ENCODE results near the gene KCNT2. TPM values are rescaled to one million over a fixed set of nuclear protein-coding genes. Genes with fewer than 3 reads are reported as not detected.
"Not testable (repeated sequence)": the region's sequence is repeated elsewhere in the genome, so short reads cannot be mapped to it uniquely, and the experiment has no call there.

Gene KCNT2
- total RNA-seq, result 0.62 and 1.1 TPM in 2 replicates
- 0.92 TPM for polyA plus RNA-seq (2012)

DNA sequence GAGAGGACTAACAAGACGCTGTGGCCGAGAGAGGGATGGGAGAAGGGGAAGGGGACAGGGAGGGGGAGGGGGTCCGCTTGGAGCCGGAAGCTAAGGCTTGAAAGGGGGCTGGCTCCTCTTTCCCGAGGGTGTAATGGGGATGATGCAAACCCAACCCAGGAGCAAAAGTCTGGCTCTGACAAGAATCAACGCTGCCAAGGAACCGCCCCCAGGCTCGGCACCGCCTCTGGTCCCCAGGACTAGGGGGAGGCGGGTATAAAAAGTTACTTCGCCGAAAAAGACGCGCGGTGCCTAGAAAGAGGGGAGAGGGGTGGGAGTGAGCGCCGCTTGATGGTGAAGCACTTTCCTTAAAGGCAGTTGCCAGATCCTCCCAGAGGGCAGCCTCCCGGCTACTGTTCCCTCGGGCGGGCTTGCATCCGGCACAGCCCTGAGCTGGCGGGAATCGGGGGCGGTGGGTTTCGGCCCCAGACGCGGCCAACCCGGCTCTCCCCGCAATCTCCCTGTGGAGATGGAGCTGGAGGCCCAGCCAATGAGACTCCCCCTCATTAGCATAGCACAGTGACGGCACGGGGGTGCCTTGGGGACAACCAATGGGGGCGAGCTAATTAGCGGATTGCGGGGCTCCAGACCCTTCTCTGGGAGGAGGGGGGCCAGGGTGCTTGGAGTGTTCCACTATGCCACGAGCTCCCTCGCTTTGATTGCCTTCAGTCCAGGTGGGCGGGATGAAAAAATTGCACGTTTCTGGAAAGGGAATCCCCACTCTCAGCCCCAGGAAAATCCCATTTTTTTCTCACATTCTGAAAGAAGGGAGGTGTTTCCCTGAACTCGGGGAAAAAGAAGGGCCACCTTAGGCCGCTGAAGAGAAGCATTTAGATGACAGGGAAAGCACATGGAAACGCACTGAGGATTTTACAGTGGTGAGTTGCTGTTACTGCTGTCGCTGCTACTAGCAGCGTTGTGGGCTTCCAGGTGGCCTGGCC, at the start of gene KCNT2:
Gene KCNT2 (minus strand): TSS at position 51 of the 980 bp plus-strand sequence. CDS start 131 bp downstream, outside the sequence.
- DNase-seq (ENCODE audit: low read depth), result peak; percentile 42

DNA sequence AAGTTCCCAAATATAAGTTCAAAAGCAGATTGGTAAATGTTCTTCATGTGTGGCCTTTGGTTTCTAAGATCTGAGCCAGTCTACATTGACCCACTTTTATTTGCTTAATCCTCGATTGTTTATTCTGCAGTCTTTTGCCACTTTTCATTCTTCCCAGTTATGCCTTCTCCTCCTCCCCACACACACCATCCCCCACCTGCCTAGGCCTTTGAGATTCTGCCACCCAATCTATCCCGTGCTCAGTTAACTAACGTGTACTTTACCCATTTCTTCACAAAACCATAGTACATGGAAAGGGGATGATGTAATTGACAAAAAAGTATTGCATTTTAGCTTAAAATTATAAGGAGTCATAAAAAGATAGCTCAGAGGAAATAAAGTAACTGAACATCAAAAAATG, 47.3 kb upstream of the KCNT2 start:
- DNase-seq (ENCODE audit: low read depth), result no peak

DNA sequence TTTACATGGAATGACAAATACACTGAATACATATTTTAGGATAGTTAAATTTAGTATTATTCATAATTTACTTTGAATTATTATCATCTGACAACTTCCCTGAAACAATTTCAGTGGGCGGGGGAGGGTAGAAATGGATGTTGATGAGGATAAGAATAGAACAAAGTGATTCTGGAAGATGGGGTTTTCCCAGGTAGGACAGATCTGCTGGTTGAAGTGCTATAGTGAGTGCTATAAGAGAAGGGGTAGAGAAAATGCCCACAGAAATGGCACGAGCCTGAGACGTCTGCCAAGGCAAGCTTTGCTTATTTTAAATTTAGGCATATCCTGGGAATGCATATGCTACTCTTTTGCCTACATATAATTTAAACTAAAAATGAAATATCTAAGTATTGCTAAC, 46.8 kb upstream of the KCNT2 start:
- peak; percentile 22 for DNase-seq (ENCODE audit: low read depth)

DNA sequence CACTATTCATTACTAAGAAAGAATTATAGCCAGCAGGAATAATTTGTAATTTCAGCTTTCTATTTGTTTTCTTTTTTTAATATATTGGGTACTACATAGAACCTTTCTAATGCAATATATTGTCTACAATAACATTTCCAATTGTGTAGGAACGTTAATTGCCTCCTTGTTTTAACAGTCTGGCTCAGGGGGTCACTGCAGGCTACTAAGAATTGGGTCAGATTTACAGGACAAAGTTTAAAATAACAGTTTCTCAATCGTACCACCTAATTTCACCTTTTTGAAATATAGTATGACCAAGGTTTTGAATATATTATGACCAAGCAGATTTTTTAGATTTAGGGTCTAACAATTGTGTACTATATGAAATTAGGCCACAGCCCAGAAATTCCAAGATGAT, 46.0 kb upstream of the KCNT2 start:
- DNase-seq (ENCODE audit: low read depth), result no peak

DNA sequence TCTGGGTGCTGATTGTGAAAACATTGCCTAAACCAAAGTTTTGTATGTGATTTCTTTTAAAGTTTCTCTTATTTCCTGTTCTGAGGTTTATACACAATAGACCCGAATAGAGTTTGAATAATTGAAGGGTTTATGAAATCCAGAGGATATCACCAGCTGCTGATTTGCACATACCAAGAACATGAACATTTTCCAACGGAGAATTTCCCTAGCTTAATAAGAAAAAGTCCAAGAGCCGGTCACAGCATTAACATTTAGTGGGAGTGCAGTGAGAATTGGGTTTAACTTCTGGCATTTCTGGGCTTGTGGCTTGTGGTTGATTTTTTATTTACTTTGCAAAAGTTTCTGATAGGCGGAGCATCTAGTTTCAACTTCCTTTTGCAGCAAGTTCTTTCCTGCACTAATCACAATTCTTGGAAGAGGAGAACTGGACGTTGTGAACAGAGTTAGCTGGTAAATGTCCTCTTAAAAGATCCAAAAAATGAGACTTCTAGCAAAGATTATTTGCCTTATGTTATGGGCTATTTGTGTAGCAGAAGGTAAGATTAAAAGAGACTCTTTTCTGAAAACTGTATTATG, 43.5 kb upstream of the KCNT2 start, which contains the start of gene CFH:
Gene CFH (plus strand): TSS at position 407 of the 579 bp plus-strand sequence. CDS start 75 bp downstream, at position 482.
- DNase-seq (ENCODE audit: low read depth), result peak; percentile 85

DNA sequence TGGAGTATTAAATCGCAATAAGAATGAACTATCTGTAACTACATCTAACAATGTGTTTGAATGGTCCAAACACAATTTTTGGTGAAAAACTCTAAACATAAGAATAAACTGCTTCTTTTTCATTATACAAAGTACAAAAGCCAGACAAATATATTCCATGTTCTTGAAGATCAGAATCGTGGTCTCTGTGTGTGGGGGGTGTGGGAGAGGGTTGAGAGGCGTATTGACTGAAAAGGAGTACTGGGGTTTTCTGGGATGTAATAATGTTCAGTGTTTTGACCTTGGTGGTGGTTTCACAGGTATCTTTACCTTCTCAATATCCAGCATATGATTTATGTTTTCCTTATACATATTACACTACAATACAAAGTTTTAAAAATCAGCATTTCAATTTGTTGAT, 42.8 kb upstream of the KCNT2 start:
- peak; percentile 47 for DNase-seq (ENCODE audit: low read depth)

DNA sequence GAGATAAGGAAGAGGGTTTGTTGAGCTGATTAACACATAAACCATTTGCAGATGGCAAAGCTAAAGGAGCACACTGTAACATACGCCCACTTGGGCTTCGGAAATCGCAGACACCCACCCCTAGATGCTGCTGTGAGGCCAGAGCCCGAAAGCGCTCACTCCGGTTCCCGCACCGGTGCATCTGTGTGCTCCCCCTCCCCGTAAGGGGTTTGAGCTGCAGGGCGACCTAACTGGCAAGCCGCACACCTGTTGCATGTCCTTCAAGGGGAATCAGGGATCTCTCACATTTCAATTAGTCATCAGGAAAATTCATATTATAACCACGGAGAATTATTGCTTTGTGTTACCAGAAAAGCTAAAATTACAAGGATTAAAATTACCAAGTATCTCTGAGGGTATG, 42.2 kb upstream of the KCNT2 start:
- DNase-seq (ENCODE audit: low read depth), result peak; percentile 86

DNA sequence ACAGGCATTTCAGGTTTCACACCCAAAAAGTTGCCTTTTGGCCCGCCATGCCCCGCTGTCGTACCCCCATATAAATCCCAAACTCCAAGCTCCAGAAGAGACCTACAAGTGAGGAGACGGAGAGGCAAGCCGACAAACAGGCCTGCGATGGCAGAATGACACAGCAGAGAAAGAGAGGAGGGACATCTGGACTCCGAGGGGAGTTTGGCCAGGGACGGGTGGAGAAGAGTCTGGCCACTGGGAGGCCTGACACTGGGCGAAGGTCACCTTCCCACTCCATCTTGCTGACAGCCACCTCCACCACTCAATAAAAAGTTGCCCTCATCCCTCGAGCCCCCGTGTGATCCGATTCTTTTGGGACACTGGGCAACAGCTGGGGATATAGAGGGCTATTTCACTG, 41.8 kb upstream of the KCNT2 start:
- DNase-seq (ENCODE audit: low read depth), result no peak

DNA sequence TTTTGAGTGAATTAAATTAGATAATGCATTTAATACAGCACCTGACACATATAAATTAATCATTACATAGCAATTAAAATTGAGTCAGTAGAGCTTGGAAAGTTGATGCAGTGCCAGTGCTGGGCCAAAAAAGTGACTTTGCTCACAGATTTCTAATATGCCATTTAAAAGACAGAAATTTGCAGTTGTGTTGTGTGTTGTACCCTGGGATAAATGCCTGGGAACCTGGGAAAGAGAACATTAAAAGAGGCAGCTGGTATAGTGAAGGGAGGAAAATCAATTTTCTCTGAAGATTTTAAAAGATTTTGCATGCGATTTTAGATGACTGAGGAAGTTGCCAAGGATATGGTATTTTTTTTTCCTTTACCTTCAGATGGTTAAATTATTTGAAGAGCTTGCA, 32.7 kb upstream of the KCNT2 start:
- DNase-seq (ENCODE audit: low read depth), result no peak

DNA sequence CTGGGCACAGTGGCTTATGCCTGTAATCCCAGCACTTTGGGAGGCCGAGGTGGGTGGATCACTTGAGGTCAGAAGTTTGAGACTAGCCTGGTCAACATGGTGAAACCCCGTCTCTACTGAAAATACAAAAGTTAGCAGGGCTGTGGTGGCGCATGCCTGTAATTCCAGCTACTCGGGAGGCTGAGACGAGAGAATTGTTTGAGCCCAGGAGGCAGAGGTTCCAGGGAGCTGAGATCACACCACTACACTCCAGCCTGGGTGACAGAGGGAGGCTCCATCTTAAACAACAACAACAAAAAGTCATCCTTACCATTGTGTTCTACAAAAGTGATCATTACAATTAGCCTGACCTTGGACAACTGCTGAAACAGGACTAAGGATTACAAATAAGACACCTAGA, 31.1 kb upstream of the KCNT2 start:
- not testable (repeated sequence) for DNase-seq (ENCODE audit: low read depth)

DNA sequence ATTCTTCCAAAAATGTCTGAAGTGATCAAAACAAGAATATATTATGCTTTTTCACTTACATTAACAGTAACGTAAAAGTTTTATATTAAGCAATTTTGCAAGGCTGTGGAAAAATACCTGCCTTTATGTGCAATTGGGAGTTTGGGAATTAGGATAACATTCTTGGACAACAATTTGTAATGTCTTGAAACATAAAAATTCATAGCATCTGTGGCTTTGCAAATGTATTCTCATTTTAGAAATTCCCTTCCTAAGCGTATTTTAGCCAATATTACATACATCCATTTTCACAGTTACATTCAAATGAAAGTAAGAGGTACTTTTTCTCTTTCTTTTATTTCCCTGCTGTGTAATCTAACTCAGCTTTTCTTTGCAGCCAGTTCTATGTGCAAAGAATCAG, 30.2 kb upstream of the KCNT2 start:
- no peak for DNase-seq (ENCODE audit: low read depth)

DNA sequence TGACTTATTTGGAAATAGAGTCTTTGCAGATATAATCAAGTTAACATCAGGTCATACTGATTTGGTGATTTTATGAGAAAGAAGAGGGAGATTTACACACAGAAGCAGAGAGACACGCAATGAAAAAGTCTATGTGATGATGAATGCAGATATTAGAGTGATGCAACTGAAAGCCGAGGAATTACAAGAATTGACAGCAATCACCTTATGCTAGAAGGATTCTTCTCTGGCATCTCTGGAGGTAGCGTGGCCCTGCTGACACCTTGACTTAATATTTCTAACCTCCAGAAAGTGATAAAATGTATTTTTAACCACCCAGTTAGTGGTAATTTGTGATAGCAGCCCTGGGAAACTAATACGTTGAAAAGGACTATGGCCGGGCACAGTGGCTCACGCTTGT, 29.4 kb upstream of the KCNT2 start:
- no peak for DNase-seq (ENCODE audit: low read depth)

DNA sequence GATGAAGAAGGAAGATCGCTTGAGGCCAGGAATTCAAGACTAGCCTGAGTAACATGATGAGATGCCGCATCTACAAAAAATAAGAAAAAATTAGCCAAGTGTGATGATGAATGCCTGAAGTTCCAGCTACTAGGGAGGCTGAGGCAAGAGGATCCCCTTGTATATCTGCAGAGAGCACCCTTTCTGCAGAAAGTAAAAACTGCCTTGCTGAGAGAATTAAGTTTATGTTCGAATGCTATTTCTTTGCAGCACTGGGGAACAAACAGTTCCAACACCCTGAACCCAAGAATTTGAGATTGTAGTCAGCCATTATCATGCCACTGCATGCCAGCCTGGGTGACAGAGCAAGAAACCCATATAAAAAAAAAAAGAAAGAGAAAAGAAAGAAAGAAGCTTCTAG, 20.6 kb upstream of the KCNT2 start:
- no peak for DNase-seq (ENCODE audit: low read depth)

DNA sequence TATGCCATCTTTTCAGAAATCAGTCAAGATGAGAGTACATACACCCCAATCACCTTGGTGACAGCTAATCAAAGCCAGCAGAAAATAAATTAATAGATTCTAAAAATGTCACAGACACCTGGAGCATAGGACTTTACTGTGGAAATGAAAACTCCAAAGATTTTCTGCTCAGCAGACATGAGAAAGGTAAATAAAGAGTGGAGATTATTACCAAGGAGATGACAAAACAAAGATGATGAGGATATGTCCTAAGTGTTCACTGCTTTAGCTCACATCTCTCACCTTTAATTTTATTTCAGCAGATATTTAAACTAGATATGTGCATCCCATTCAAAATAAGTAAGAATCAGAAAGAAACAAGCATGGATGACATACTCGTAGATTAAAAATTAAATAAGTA, 14.8 kb upstream of the KCNT2 start:
- no peak for DNase-seq (ENCODE audit: low read depth)

DNA sequence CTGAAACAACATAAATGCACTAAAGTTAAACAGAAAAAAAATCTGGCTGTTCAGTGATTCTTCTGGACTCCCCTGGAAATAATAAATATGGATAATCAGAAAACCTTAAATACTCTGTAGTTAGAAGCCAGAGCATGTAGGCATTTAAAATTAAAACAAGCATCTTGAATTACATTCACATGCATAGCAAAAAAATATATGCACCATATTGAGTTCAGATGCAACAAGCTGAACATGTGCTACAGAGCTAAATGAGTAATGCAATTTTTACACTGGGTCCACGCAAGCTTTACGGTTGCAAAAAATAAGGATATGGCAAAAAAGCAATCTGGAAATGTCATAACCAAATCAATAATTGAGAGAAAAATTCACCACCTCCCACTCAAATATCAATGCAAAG, 11.5 kb upstream of the KCNT2 start:
- DNase-seq (ENCODE audit: low read depth), result no peak

DNA sequence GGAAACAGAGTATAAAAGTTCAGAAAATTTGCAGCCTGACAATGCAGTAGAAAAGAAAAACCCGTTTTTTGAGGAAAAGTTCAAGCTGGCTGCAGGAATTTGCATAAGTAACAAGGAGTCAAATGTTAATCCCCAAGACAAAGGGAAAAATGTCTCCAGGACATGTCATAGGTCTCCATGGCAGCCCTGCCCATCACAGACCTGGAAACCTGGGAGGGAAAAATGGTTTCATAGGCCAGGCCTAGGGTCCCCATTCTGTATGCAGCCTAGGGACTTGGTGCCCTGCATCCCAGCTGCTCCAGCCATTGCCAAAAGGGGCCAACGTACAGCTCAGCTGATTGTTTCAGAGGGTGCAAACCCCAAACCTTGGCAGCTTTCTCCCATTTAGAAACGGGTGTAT, 3.6 kb upstream of the KCNT2 start:
- no peak for DNase-seq (ENCODE audit: low read depth)

DNA sequence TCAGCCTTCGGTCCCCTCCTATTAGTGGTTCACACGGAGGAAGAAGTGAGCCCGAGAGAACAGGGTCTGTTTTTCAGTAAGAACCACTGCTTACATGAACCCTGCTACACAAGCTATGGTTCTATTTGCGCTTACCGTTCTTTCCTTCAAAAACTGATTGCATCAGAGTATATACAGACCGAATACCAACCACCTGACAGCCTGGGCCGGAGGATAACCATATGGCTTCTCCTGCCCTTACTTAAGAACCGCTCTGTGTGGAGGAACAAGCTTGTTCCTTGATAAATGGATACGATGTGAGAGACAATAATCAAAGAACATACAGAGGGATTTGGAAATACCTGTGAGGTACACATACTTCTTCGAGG, 1.1 kb upstream of the KCNT2 start:
- DNase-seq (ENCODE audit: low read depth), result no peak

DNA sequence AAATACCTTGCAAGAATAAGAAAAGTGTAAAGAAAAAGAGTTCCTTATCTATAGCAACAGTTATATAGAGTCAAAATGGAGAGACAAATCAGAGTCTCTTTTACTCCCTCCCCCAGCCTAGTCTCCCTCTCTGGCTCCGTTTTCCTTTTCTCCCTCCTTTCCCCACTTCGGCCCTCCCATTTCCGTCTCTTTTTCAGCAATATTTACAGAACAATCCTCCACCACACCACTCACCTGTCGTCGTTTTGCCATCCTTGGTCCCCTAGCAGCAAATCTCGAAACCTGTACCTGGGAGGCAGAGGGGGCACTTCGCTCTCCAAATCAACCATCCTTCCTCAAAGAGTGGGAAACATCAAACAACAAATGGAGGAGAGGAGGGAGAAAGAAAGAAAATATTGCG, 259 bp downstream of the KCNT2 start:
- no peak for DNase-seq (ENCODE audit: low read depth)

DNA sequence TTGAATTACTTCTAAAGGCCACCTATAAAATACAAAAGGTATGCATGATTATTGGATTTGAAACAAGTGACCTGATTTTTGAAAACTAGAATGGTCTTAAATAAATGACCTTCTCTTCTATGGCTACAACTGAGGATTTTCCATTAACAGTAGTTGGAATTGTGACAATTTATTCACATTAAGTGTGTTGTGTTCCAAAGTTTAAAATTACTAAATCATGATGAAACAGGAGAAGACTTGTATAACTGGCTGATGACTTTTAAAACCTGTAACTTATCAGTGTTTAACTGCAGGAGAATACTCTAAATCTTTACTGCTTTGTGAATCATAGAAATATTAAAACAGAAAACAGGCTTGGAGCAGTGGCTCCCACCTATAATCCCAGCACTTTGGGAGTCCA, 4.6 kb downstream of the KCNT2 start:
- no peak for DNase-seq (ENCODE audit: low read depth)

DNA sequence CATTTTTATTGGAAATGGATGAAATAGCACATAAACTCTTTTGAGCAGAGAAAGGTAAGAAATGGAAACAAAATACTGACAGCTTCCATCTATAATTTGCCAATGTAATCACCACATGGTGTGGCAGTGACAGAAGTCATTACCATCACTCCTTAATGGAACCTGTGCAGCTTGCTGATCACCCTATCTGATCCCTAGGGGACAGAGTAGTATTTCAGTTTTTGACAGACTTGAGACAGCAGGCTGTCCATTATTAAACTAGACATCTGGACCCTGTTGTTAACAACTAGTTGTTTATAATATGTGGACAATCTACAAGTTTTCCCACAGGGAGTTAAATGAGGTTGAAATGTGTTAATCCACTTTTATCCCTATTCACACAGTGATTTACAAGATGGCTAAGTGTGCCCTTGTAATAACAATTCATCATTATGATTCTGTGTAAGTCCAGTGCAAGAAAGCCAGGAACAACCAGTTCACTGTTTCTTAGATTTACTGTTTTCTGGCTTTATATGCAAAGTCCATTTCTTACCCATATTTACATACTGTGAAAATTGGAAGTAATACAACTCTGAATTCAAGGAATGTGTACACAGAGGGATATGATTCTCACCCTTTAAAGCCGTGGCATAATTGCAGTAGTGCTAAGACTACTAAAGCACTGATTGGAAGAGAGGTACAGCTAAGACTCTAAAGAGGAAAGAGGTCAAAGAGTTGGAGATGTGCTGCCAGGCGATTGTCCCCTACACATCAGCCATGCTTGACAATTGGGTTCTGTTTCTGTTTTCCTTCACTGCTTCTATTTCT, 9.1 kb downstream of the KCNT2 start:
- DNase-seq (ENCODE audit: low read depth), result no peak

DNA sequence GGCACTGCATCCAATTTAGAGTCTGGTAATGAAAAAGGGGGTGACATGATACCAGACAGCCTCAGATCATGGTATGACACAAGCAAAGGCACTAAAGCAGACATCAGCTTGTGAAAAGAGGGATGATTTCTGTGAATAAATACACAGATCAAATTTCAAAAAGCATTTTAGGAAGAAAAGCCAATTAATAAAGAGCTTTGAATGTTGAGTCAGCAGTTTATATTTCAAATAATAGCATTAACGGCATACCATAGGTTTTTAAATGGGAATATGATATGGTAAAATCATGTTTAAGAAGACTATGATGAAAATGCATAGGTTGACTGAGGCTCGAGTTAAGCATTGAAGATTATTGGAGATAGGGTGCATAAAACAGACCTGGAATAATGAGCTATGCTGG, 13.5 kb downstream of the KCNT2 start:
- no peak for DNase-seq (ENCODE audit: low read depth)

DNA sequence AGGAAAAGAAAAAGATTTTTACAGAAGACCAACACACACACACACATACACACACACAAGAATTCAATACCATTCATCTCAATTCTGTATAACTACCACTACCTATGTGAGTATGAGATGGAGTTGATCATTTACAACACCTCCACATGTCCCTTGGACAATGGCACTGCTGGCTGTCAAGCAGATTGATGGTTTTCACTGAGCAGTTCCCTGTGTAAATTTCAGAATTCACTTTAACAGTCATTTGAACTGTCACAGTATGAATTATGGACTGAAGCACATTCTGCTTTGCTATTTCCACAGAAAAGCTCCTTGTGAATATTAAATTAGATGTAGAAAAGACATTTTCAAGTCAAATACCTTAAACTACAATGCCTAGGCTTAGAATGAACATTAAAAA, 14.3 kb downstream of the KCNT2 start:
- DNase-seq (ENCODE audit: low read depth), result no peak

Measured in myocyte (in vitro differentiated cells).